Measurements from ENCODE around the gene CRLF1. TPM values are rescaled to one million over a fixed set of nuclear protein-coding genes. Genes with fewer than 3 reads are reported as not detected.
A peak's percentile ranks its signal among the peaks of the same experiment; 100 is the strongest.

CRLF1 gene
- total RNA-seq, 3 donors from 2014 or later (not counting 1 experiment from before 2014, with no cell fraction given), result not detected

- H3K4me1 ChIP-seq (ENCODE audit: control insufficient read depth, insufficient read depth, low read length), result peaks cover 30% of the 10 kb centered on the region
- Mint-ChIP-seq H3K4me3 (peak overlapping the region; percentile 37), H3K36me3 (no peaks in the 10 kb centered on the region), H3K9me3 (no peaks in the 10 kb centered on the region), H3K4me1 (peaks cover 5 to 25% of the 10 kb centered on the region in 2 donors), H3K27me3 (ENCODE audit: low read depth in 2 of 2) (no peaks in the 10 kb centered on the region), H3K27ac (no peak overlapping the region)
- H3K4me3 ChIP-seq (ENCODE audit: low read length), result no peak overlapping the region
- no peak for TF ChIP-seq CTCF (IDR thresholded peaks at IDR 0.05)
- H3K27me3 ChIP-seq (ENCODE audit: control insufficient read depth, insufficient read depth, low read length), result peaks cover 12% of the 10 kb centered on the region
- H3K9me3 ChIP-seq (ENCODE audit: control insufficient read depth, insufficient read depth, low read length), result no peaks in the 10 kb centered on the region
- no peak for DNase-seq
- intact Hi-C loops (cut with micrococcal nuclease), result loop anchor here (1.0 kb wide), 1 partner anchor 252 kb away; no protein-coding TSS in a partner anchor
- no peak overlapping the region for H3K27ac ChIP-seq (ENCODE audit: low read length)
- ATAC-seq, result no peak
- WGBS (ENCODE audit: insufficient coverage), result 86% methylated on average over 6 of the region's 6 CpGs
- H3K36me3 ChIP-seq (ENCODE audit: control insufficient read depth, insufficient read depth, low read length), result peaks cover 4% of the 10 kb centered on the region
These were observed 11.1 kb downstream of the CRLF1 start for GRCh38 chr19:18595475-18595874.

GRCh38 chr19:18594824-18595373, 11.7 kb downstream of the CRLF1 start:
- H3K4me3 Mint-ChIP-seq, result peak overlapping the region; percentile 88
- peaks cover 5 to 30% of the 10 kb centered on the region in 2 donors for H3K4me1 Mint-ChIP-seq
- intact Hi-C loops (cut with micrococcal nuclease), result loop anchor here (1.0 kb wide), 1 partner anchor 252 kb away; no protein-coding TSS in a partner anchor
- Histone ChIP-seq H3K4me3 (ENCODE audit: low read length) (peak overlapping the region; percentile 44), H3K9me3 (ENCODE audit: control insufficient read depth, insufficient read depth, low read length) (no peaks in the 10 kb centered on the region), H3K27ac (ENCODE audit: low read length) (peak overlapping the region; percentile 25), H3K36me3 (ENCODE audit: control insufficient read depth, insufficient read depth, low read length) (peaks cover 4% of the 10 kb centered on the region), H3K4me1 (ENCODE audit: control insufficient read depth, insufficient read depth, low read length) (peaks cover 36% of the 10 kb centered on the region), H3K27me3 (ENCODE audit: control insufficient read depth, insufficient read depth, low read length) (peaks cover 11% of the 10 kb centered on the region)
- no peaks in the 10 kb centered on the region for H3K27me3 Mint-ChIP-seq (ENCODE audit: low read depth in 2 of 2)
- H3K36me3 Mint-ChIP-seq, result no peaks in the 10 kb centered on the region
- DNase-seq (no peak), ATAC-seq (no peak)
- no peak for TF ChIP-seq CTCF (IDR thresholded peaks at IDR 0.05)
- peak overlapping the region in 1 of 2 donors; percentile 62 for H3K27ac Mint-ChIP-seq
- WGBS (ENCODE audit: insufficient coverage), result 24% methylated on average over 26 of the region's 26 CpGs
- H3K9me3 Mint-ChIP-seq, result no peaks in the 10 kb centered on the region

- intact Hi-C loops (cut with micrococcal nuclease), result no loop called here
- Histone ChIP-seq H3K27me3 (ENCODE audit: control insufficient read depth, insufficient read depth, low read length) (peaks cover 6% of the 10 kb centered on the region), H3K36me3 (ENCODE audit: control insufficient read depth, insufficient read depth, low read length) (peaks cover 4% of the 10 kb centered on the region), H3K4me1 (ENCODE audit: control insufficient read depth, insufficient read depth, low read length) (peaks cover 42% of the 10 kb centered on the region), H3K4me3 (ENCODE audit: low read length) (peak overlapping the region; percentile 44), H3K9me3 (ENCODE audit: control insufficient read depth, insufficient read depth, low read length) (no peaks in the 10 kb centered on the region), H3K27ac (ENCODE audit: low read length) (peak overlapping the region; percentile 25)
- TF ChIP-seq CTCF (IDR thresholded peaks at IDR 0.05), result peak; percentile 85
- Mint-ChIP-seq H3K36me3 (no peaks in the 10 kb centered on the region), H3K9me3 (no peaks in the 10 kb centered on the region), H3K27me3 (ENCODE audit: low read depth in 2 of 2) (no peaks in the 10 kb centered on the region), H3K4me1 (peaks cover 5 to 37% of the 10 kb centered on the region in 2 donors), H3K27ac (peak overlapping the region in 1 of 2 donors; percentile 62), H3K4me3 (peak overlapping the region; percentile 88)
- DNase-seq (peak; percentile 76 to 88), ATAC-seq (peak; percentile 82 to 88 (median 83))
- under 1% methylated on average over 47 of the region's 54 CpGs for WGBS (ENCODE audit: insufficient coverage)
These were observed 12.3 kb downstream of the CRLF1 start for GRCh38 chr19:18594096-18594823.

Measured in natural killer cell (primary cell).